ENCODE measurements around the gene ADD1.
A peak's percentile ranks its signal among the peaks of the same experiment; 100 is the strongest.

Gene ADD1

DNA sequence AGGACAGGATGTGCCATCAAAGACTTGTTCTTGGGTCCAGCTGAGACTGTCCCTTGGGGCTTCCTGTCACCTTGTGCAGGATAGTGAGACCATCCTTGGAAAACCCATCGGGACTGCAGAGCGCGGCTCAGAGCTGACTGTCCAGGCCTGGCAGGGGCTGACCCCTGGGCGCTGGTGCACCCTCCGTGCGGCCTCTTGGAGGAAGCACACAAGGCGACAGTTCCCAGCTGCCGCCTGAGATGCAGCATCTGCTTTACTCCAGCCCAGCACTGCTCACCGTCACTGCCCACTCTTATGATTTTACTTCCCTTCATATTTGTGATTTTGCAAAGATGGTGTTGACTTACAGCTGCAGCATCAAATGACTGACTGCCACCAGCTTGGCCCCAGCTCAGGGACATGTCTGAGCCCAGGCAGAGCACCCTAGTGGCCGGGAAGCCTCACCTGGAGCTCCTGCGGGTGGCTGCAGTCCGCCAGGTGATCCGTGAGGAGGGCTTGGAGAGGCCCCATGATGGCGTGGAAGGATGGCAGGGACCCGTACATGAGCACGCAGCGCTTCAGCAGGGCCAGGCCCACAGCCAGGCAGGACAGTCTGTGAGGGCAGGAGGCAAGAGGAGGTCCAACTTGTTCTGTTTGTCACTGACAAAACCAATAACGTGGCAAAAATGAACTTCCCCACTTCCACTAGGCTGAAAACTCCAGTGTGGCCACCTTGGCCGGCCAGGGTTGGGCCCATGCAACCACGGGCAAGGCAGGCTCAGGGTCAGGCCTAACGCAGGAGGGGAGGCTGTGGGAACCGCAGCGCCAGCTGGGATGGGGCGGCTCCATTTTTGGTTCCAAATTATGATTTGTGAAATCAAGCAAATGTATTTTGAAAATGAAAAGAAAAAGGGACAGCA is 97.7 kb downstream of the ADD1 start:
- TF ChIP-seq, protein P1, sequence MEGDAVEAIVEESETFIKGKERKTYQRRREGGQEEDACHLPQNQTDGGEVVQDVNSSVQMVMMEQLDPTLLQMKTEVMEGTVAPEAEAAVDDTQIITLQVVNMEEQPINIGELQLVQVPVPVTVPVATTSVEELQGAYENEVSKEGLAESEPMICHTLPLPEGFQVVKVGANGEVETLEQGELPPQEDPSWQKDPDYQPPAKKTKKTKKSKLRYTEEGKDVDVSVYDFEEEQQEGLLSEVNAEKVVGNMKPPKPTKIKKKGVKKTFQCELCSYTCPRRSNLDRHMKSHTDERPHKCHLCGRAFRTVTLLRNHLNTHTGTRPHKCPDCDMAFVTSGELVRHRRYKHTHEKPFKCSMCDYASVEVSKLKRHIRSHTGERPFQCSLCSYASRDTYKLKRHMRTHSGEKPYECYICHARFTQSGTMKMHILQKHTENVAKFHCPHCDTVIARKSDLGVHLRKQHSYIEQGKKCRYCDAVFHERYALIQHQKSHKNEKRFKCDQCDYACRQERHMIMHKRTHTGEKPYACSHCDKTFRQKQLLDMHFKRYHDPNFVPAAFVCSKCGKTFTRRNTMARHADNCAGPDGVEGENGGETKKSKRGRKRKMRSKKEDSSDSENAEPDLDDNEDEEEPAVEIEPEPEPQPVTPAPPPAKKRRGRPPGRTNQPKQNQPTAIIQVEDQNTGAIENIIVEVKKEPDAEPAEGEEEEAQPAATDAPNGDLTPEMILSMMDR (IDR thresholded peaks at IDR 0.05; ENCODE audit: low read depth, low read length) = no peak
- DNase-seq = no peak
- no peaks in the 10 kb centered on the region for H3K9me3 ChIP-seq (ENCODE audit: severe bottlenecking)
- H3K27me3 ChIP-seq (ENCODE audit: insufficient read depth, low read depth, severe bottlenecking) = no peaks in the 10 kb centered on the region
- peak overlapping the region; percentile 36; the same call in 1 of the 2 replicates for H3K27ac ChIP-seq
- H3K4me3 ChIP-seq (ENCODE audit: low read depth, low read length) = no peak overlapping the region
- H3K36me3 ChIP-seq = peaks cover 86% of the 10 kb centered on the region

DNA sequence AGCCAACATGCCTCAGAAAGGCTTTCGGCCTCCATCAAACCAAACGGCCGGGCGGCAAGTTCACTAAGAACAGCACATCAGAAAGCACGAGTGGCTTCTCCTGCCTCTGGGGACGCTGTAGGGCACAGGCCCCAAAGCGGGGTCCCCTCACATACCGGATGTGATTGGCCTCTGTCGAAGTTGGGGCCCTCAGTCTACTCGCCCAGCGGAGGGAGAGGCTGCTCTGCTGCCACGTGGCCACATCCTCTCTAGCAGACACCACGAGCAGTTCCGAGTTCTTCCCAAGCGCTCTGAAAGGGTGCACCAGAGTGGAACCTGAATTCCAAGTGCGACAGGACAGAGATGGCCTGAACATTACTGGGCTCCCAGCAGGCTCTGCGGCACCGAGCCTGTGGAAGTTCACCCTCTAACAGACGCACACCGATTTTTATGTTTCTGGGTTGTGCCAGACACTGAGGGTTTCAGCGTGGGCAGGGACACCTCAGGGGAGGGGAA is 98.4 kb downstream of the ADD1 start:
- TF ChIP-seq, protein P1 (IDR thresholded peaks at IDR 0.05; ENCODE audit: low read depth, low read length) = no peak
- no peak for DNase-seq
- Histone ChIP-seq H3K4me3 (ENCODE audit: low read depth, low read length) (no peak overlapping the region), H3K27ac (no peak overlapping the region), H3K36me3 (peaks cover 93% of the 10 kb centered on the region), H3K27me3 (ENCODE audit: insufficient read depth, low read depth, severe bottlenecking) (no peaks in the 10 kb centered on the region), H3K9me3 (ENCODE audit: severe bottlenecking) (no peaks in the 10 kb centered on the region)

DNA sequence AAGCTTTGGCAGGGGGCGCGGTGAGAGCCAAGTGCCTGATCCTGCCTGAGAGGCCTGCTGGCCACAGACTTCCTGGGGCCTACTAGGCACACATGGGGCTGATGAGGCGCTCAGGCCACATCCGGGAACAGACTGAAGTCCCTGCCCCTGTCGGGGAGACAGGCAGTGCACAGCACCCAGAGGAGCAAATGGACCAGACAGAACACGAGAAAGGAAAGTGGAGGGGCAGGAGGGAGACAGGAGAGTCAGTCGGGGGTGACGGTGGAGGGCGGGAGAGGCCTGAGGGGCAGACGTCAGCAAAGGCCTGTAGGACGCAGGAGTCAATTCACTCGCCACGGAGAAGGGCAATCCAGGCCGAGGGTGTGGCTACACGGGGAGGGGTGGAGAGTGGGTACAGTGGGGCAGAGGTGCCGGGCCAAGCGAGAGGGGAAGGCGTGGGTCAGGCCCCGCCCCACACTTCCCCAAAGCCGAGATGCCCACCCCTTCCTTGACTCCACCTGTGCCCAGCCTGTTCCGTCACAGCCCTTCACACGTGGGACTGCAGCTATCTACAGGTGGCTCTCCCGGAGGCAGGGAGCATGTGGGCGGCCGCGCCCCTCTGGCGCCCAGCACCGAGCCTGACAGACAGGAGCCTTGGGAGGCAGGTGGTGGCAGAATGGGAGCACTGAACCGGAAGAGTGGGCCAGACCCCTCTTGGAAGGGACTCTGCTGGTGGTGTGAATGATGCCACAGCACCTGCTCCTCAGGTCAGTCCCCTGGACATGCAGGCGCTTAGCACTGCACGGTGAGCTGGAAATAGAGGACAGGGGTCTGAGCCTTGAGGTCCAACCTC is 99.1 kb downstream of the ADD1 start:
- Histone ChIP-seq H3K9me3 (ENCODE audit: severe bottlenecking) (no peaks in the 10 kb centered on the region), H3K27ac (no peak overlapping the region), H3K27me3 (ENCODE audit: insufficient read depth, low read depth, severe bottlenecking) (no peaks in the 10 kb centered on the region), H3K4me3 (ENCODE audit: low read depth, low read length) (no peak overlapping the region), H3K36me3 (peaks cover 96% of the 10 kb centered on the region)
- TF ChIP-seq, protein P1 (IDR thresholded peaks at IDR 0.05; ENCODE audit: low read depth, low read length) = no peak
- DNase-seq = no peak

DNA sequence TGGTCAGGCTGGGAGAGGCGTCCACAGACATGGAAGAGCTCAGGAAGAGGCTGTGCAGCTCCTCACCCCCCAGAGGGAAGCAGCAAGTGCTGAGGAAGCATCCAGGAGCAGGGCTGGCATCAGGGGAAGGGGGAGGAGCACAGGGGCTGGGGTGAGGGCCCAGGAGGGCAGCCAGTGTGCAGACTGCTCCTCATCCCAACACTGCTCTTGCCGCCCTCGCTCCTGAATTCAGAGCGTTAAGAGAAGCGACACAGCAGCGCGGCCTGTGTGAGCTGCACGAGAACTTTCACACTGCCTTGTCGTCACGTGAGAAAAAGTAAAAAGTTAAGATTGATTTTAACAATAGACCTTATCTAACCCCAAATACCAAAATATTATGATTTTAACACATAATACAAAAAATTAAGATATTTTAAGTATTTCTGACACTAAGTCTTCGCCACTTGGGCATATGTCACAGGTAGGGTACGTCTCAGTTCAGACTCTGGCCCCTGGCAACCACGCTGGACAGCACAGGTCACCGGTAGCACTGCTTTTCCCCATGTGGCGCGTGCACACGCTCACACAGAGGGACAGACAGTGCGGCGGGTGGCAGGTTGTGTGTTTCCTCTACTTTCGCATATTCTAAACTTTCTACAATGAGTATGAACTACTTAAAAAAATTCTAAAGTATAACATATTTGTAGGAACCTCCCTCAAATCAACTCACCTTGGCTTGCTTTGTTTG is 99.9 kb downstream of the ADD1 start:
- Histone ChIP-seq H3K4me3 (ENCODE audit: low read depth, low read length) (no peak overlapping the region), H3K27me3 (ENCODE audit: insufficient read depth, low read depth, severe bottlenecking) (no peaks in the 10 kb centered on the region), H3K36me3 (peaks cover 96% of the 10 kb centered on the region), H3K27ac (no peak overlapping the region), H3K9me3 (ENCODE audit: severe bottlenecking) (no peaks in the 10 kb centered on the region)
- DNase-seq = no peak
- TF ChIP-seq, protein P1 (IDR thresholded peaks at IDR 0.05; ENCODE audit: low read depth, low read length) = no peak

DNA sequence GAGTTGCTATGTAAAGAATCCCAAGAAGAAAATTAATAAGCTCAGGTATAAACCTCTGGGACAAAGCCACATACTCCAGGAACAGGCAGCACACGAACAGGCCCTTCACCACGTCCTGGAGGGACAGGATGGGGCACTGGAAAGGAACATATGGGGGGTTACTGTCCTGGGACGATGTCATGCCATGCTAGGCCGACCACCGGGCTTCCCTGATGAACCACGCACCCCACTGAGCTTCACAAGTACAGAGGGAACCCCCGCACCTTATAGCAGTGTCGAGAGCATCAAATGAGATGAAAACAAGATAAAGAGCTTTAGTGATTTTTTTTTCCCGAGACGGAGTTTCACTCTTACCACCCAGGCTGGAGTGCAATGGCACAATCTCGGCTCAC is 100.4 kb downstream of the ADD1 start:
- TF ChIP-seq, protein P1 (IDR thresholded peaks at IDR 0.05; ENCODE audit: low read depth, low read length) = no peak
- Histone ChIP-seq H3K9me3 (ENCODE audit: severe bottlenecking) (no peaks in the 10 kb centered on the region), H3K36me3 (peaks cover 96% of the 10 kb centered on the region), H3K27ac (no peak overlapping the region), H3K4me3 (ENCODE audit: low read depth, low read length) (no peak overlapping the region), H3K27me3 (ENCODE audit: insufficient read depth, low read depth, severe bottlenecking) (no peaks in the 10 kb centered on the region)
- DNase-seq = no peak
